ENCODE results near the gene NCKAP5L. TPM values are rescaled to one million over a fixed set of nuclear protein-coding genes. Genes with fewer than 3 reads are reported as not detected.

NCKAP5L gene
- total RNA-seq, 2 donors from 2014 or later: 17.3 to 63.1 TPM

DNA sequence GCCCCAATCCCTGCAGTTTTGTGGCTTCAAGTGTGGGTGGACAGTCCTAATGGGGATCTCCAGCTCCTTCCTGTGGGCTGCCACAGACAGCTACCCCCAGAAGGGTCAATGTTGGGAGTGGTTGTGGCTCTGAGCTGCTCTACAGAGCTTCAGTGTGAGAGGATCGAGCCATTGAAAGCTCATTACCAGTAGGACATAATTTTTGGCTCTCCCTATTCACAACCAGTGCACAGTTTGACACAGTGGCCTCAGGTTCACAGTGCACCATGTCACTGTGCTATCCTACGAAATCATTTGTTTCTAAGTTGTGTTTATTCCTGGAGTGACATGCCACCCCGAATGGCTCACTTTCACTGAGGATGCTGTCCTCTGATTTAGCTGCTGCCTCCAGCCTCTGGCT lies 64.1 kb downstream of the NCKAP5L start:
- no peak for TF ChIP-seq POLR2AphosphoS5 (IDR thresholded peaks at IDR 0.05)
- TF ChIP-seq POLR2A (IDR thresholded peaks at IDR 0.05): no peak
- TF ChIP-seq, protein P1, sequence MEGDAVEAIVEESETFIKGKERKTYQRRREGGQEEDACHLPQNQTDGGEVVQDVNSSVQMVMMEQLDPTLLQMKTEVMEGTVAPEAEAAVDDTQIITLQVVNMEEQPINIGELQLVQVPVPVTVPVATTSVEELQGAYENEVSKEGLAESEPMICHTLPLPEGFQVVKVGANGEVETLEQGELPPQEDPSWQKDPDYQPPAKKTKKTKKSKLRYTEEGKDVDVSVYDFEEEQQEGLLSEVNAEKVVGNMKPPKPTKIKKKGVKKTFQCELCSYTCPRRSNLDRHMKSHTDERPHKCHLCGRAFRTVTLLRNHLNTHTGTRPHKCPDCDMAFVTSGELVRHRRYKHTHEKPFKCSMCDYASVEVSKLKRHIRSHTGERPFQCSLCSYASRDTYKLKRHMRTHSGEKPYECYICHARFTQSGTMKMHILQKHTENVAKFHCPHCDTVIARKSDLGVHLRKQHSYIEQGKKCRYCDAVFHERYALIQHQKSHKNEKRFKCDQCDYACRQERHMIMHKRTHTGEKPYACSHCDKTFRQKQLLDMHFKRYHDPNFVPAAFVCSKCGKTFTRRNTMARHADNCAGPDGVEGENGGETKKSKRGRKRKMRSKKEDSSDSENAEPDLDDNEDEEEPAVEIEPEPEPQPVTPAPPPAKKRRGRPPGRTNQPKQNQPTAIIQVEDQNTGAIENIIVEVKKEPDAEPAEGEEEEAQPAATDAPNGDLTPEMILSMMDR (IDR thresholded peaks at IDR 0.05): no peak
- intact Hi-C loops (cut with DNase I): no loop called here
- no peak for DNase-seq (ENCODE audit: low spot score)
- Histone ChIP-seq H3K36me3 (peaks cover 6 to 18% of the 10 kb centered on the region in 2 donors), H3K4me1 (replicated peaks) (no peaks in the 10 kb centered on the region), H3K9me3 (no peaks in the 10 kb centered on the region), H3K27me3 (replicated peaks; ENCODE audit: insufficient read depth) (no peaks in the 10 kb centered on the region), H3K27ac (no peak overlapping the region), H3K4me3 (no peak overlapping the region)
- WGBS: 73% methylated on average over 3 of the region's 3 CpGs

DNA sequence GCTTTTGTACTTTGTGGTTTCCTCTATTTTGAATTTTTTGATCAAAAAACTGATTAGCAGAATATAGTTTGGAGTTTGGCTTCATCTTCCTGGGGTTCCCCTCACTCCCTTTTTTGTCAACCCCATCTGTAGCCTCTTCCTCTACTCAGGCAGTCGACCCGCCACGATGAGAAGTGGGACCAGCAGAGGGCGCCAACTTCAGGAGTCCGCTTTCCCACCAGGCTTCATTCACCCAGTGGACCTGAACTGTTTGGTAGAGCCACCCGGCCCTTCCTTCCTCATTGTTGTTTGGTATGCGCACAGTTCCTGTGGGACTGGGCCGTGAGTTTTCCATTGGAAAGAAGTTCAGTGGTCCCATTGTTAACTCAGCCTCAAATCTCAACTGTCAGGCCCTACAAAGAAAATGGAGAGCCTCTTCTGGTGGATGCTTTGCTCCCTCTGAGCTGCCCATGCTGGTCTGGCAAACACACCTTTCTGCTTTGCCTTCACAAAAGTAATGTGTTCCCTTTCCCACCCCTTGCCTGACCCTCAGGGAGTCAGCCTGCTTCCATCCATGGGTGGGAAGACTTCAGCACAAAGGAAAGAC lies 65.1 kb downstream of the NCKAP5L start:
- H3K27me3 ChIP-seq (replicated peaks; ENCODE audit: insufficient read depth): no peaks in the 10 kb centered on the region
- H3K36me3 ChIP-seq: peaks cover 9 to 18% of the 10 kb centered on the region in 2 donors
- no peaks in the 10 kb centered on the region for H3K4me1 ChIP-seq (replicated peaks)
- intact Hi-C loops (cut with DNase I): no loop called here
- TF ChIP-seq POLR2AphosphoS5 (IDR thresholded peaks at IDR 0.05): no peak
- TF ChIP-seq, protein P1 (IDR thresholded peaks at IDR 0.05): peak in 3 of 4 experiments; percentile 35 to 56 (median 44)
- no peaks in the 10 kb centered on the region for H3K9me3 ChIP-seq
- H3K27ac ChIP-seq: no peak overlapping the region
- DNase-seq (ENCODE audit: low spot score): peak; percentile 55
- H3K4me3 ChIP-seq: no peak overlapping the region
- 22% methylated on average over 8 of the region's 8 CpGs for WGBS

DNA sequence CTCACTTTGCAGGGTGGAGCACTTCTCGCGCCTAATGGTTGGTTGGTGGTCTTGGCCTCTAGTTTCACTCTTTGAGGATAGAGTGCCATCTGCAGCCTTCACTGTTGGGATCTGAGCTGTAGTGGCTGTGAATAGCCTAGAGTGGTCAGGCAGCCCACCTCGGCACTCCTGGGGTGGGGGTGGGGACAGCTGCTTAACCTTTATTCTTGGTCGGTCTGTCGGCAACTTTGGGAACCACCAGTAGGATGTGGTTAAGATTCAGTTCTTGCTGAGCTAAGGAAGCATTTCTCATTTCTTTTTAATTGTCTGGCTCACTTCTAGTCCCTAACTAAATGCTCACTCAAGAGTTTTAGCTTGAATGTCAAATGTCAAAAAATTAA lies 65.8 kb downstream of the NCKAP5L start:
- no peak for DNase-seq (ENCODE audit: low spot score)
- Histone ChIP-seq H3K4me1 (replicated peaks) (peaks cover 1% of the 10 kb centered on the region), H3K4me3 (no peak overlapping the region), H3K36me3 (peaks cover 9 to 18% of the 10 kb centered on the region in 2 donors), H3K27ac (no peak overlapping the region), H3K27me3 (replicated peaks; ENCODE audit: insufficient read depth) (no peaks in the 10 kb centered on the region), H3K9me3 (no peaks in the 10 kb centered on the region)
- WGBS: 84% methylated on average over 5 of the region's 5 CpGs
- intact Hi-C loops (cut with DNase I): no loop called here
- TF ChIP-seq POLR2A (IDR thresholded peaks at IDR 0.05) (no peak), POLR2AphosphoS5 (IDR thresholded peaks at IDR 0.05) (no peak)
- TF ChIP-seq, protein P1 (IDR thresholded peaks at IDR 0.05): no peak

DNA sequence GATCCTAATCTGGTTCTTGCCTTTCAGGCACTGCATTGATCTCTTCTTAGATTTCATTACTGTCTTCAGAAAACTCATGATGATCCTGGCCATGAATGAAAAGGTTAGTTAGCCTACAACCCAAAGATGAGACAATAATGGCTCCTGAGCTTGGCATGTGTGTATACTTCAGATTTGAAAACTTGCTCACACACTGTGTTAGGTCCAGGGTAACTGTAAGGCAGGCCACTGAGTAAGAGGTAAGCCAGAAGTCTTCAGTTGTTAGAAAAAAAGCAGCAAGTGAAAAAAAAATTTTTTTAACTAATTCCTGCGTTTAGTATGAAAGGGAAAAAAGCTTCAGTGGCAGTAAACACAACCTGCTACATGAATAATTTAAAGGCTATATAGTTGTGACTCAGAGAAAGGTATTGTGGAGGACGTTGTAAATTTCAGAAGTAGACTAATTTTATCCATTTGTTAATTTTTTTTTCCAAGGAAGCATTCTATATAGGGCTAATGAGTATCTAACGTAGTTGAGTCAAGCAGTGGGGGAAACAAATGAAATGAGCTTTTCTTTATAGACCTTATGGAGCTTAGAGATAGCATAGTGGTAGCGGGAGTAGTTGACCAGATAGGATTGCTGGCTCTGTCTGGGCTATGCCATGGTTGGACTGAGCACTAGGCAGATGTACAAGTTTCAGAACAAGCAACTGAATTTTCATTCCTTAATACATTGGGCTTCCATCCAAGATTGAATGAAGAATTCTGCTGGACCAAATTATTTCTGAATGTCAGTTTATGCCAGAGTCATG lies 66.3 kb downstream of the NCKAP5L start:
- DNase-seq (ENCODE audit: low spot score): no peak
- 77% methylated on average over 4 of the region's 4 CpGs for WGBS
- intact Hi-C loops (cut with DNase I): no loop called here
- H3K27ac ChIP-seq: no peak overlapping the region
- H3K4me1 ChIP-seq (replicated peaks): peaks cover 7% of the 10 kb centered on the region
- H3K9me3 ChIP-seq: no peaks in the 10 kb centered on the region
- H3K27me3 ChIP-seq (replicated peaks; ENCODE audit: insufficient read depth): no peaks in the 10 kb centered on the region
- TF ChIP-seq POLR2A (IDR thresholded peaks at IDR 0.05) (no peak), POLR2AphosphoS5 (IDR thresholded peaks at IDR 0.05) (no peak)
- TF ChIP-seq, protein P1 (IDR thresholded peaks at IDR 0.05): no peak
- H3K4me3 ChIP-seq: no peak overlapping the region
- H3K36me3 ChIP-seq: peaks cover 9 to 18% of the 10 kb centered on the region in 2 donors

DNA sequence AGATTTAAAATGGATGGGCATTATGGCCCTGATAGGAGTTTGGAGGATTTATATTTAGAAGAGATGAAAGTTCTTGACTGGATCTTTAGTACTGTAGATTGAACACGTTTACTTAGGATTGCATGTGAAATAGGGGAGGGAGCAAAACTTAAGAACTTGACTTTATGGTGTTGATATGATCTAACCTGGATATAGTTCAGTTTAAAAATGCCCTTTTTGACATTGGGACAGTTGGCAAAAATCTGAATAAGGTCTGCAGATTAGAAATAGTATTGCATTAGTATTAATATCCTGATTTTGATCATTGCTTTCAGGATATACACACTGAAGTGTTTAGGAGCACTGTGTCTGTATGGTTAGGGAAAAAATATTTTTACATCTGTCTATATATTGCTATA lies 77.2 kb downstream of the NCKAP5L start:
- WGBS: 13% methylated on average over 1 of the region's 1 CpG
- no peak overlapping the region for H3K4me3 ChIP-seq
- peaks cover 2 to 10% of the 10 kb centered on the region in 2 donors for H3K36me3 ChIP-seq
- DNase-seq (ENCODE audit: low spot score): no peak
- H3K4me1 ChIP-seq (replicated peaks): peaks cover 26% of the 10 kb centered on the region
- TF ChIP-seq, protein P1 (IDR thresholded peaks at IDR 0.05): no peak
- no peak for TF ChIP-seq POLR2A (IDR thresholded peaks at IDR 0.05)
- no peak for TF ChIP-seq POLR2AphosphoS5 (IDR thresholded peaks at IDR 0.05)
- intact Hi-C loops (cut with DNase I): no loop called here
- H3K27ac ChIP-seq: no peak overlapping the region
- no peaks in the 10 kb centered on the region for H3K9me3 ChIP-seq
- H3K27me3 ChIP-seq (replicated peaks; ENCODE audit: insufficient read depth): no peaks in the 10 kb centered on the region

All from prostate gland (tissue), 2 donors.